AG04450 (cell line): ENCODE data around the gene GEMIN2. TPM values are rescaled to one million over a fixed set of nuclear protein-coding genes. Genes with fewer than 3 reads are reported as not detected.
A peak's percentile ranks its signal among the peaks of the same experiment; 100 is the strongest.
"Not testable (repeated sequence)": the region's sequence is repeated elsewhere in the genome, so short reads cannot be mapped to it uniquely, and the experiment has no call there.

ENCODE experiments used
- CTCF ChIA-PET: fragments of 300-600, 350-600 bp; formaldehyde crosslinking; extraction: SDS; loops from one replicate; lab custom pipeline; 2022; ENCODE audit warnings: antibody characterized with exemption, inconsistent platforms; lab: Charles Lee
- POLR2A ChIA-PET: fragments of 350-600 bp; formaldehyde crosslinking; extraction: SDS; loops from one replicate; lab custom pipeline; 2021; ENCODE audit warnings: antibody characterized with exemption, inconsistent platforms; lab: Yijun Ruan, JAX
- DNase-seq: peaks from one replicate; pipeline ENCODE4 v3.0.0-alpha.2; 2011; ENCODE audit warnings: low read depth, low spot score
- H3K27ac ChIP-seq: one replicate; pipeline ENCODE4 v1.5.1; 2012; ENCODE audit warnings: low read depth, low read length, control low read depth
- H3K27me3 ChIP-seq: one replicate; pipeline ENCODE4 v1.6.0; 2012; ENCODE audit warnings: low read length; ENCODE audit not compliant: control insufficient read depth, insufficient read depth
- H3K4me3 ChIP-seq: 2 replicates; pipeline ENCODE4 v1.5.1; 2011; ENCODE audit warnings: mild to moderate bottlenecking, low read depth, low read length, control low read depth
- H3K9me3 ChIP-seq: 2 replicates; pipeline ENCODE4 v1.5.1; 2012; ENCODE audit warnings: low read length; ENCODE audit not compliant: control insufficient read depth, insufficient read depth
- CTCF ChIP-seq: IDR thresholded peaks from 2 replicates; pipeline ENCODE4 v1.5.1; 2011; ENCODE audit warnings: low read depth, low read length, control low read depth, inconsistent platforms
- polyA plus RNA-seq: library from polyadenylated mRNA; depleted of rRNA; stranded (reverse); fragments of >200 nt; gene quantifications from 2 replicates; pipeline ENCODE4 v1.2.3, GENCODE V29; 2011

Gene GEMIN2
- polyA plus RNA-seq, 1 experiment = 15.4 TPM

- no peaks in the 10 kb centered on the region for H3K27me3 ChIP-seq
- no peak overlapping the region for H3K4me3 ChIP-seq
- TF ChIP-seq CTCF = no peak
- no peak for DNase-seq
- ChIA-PET CTCF (no interaction called here), POLR2A (no interaction called here)
- H3K27ac ChIP-seq = no peak overlapping the region
- no peaks in the 10 kb centered on the region for H3K9me3 ChIP-seq
These were observed 19.6 kb upstream of the GEMIN2 start for GRCh38 chr14:39094515-39094914.

GRCh38 chr14:39097159-39097558 is 17.0 kb upstream of the GEMIN2 start:
- Histone ChIP-seq H3K4me3 (no peak overlapping the region), H3K27ac (no peak overlapping the region), H3K9me3 (no peaks in the 10 kb centered on the region; the same call in 1 of the 2 replicates), H3K27me3 (no peaks in the 10 kb centered on the region)
- no peak for TF ChIP-seq CTCF
- DNase-seq = no peak
- CTCF ChIA-PET = interaction anchor here (1.4 kb wide), 1 partner anchor 10 kb away, joined by 5 read pairs; no protein-coding TSS in a partner anchor
- POLR2A ChIA-PET = no interaction called here

GRCh38 chr14:39099215-39099614 is 14.9 kb upstream of the GEMIN2 start:
- POLR2A ChIA-PET, H3K27ac ChIP-seq, H3K27me3 ChIP-seq, DNase-seq, H3K9me3 ChIP-seq, H3K4me3 ChIP-seq: not testable (repeated sequence)
- CTCF ChIA-PET = interaction anchor here (0.8 to 1.4 kb wide), 2 partner anchors 8 to 327 kb away, joined by 3 read pairs; no protein-coding TSS in a partner anchor

GRCh38 chr14:39099748-39100147 is 14.4 kb upstream of the GEMIN2 start:
- CTCF ChIA-PET = interaction anchor here (1.4 kb wide), 1 partner anchor 327 kb away, joined by 3 read pairs; no protein-coding TSS in a partner anchor
- no peak for DNase-seq
- Histone ChIP-seq H3K27ac (no peak overlapping the region), H3K4me3 (peak overlapping the region; percentile 27), H3K27me3 (no peaks in the 10 kb centered on the region), H3K9me3 (no peaks in the 10 kb centered on the region; the same call in 1 of the 2 replicates)
- TF ChIP-seq CTCF = no peak
- POLR2A ChIA-PET = no interaction called here

GRCh38 chr14:39102265-39102968 is 11.7 kb upstream of the GEMIN2 start:
- CTCF ChIA-PET = interaction anchor here (0.7 to 1.0 kb wide), 3 partner anchors 267 to 867 kb away, joined by 3 to 8 read pairs (median 3); no protein-coding TSS in a partner anchor
- peak overlapping the region; percentile 80 for H3K4me3 ChIP-seq
- no peak for TF ChIP-seq CTCF
- POLR2A ChIA-PET = interaction anchor here (0.6 to 2.9 kb wide), 8 partner anchors 11 to 330 kb away, joined by 3 to 19 read pairs (median 4); partner anchors contain the start of genes FBXO33, GEMIN2 and TRAPPC6B
- DNase-seq = no peak
- peak overlapping the region; percentile 94 for H3K27ac ChIP-seq
- H3K9me3 ChIP-seq = no peaks in the 10 kb centered on the region; the same call in 1 of the 2 replicates
- no peaks in the 10 kb centered on the region for H3K27me3 ChIP-seq
